ENCODE results near the gene TINAG. TPM values are rescaled to one million over a fixed set of nuclear protein-coding genes. Genes with fewer than 3 reads are reported as not detected.

TINAG gene
- total and polyA plus RNA-seq, 2 of the 13 experiments (the other 11 are each of a cell fraction or from before 2014, with no cell fraction given): 0.08 to 0.15 TPM

DNA sequence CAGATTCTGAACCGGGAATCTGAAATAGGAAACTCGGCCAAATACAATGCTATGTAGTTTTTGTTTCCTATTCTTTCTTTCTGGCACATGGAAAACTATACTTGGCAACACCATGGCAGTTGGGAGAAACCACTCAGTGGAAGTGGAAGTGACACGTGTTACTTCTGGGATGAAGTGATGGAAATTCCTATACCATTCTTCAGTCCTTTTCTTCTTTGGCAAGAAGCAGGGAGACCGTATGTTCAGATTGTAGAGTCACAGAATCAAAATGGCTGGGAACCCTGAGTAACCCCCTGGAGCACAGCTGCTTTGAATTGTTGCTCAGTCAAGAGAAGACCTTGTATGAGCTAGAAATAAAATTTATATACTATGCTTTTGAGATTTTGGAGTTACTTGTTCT lies 18.8 kb upstream of the TINAG start (continued):
- TF ChIP-seq, protein P1, sequence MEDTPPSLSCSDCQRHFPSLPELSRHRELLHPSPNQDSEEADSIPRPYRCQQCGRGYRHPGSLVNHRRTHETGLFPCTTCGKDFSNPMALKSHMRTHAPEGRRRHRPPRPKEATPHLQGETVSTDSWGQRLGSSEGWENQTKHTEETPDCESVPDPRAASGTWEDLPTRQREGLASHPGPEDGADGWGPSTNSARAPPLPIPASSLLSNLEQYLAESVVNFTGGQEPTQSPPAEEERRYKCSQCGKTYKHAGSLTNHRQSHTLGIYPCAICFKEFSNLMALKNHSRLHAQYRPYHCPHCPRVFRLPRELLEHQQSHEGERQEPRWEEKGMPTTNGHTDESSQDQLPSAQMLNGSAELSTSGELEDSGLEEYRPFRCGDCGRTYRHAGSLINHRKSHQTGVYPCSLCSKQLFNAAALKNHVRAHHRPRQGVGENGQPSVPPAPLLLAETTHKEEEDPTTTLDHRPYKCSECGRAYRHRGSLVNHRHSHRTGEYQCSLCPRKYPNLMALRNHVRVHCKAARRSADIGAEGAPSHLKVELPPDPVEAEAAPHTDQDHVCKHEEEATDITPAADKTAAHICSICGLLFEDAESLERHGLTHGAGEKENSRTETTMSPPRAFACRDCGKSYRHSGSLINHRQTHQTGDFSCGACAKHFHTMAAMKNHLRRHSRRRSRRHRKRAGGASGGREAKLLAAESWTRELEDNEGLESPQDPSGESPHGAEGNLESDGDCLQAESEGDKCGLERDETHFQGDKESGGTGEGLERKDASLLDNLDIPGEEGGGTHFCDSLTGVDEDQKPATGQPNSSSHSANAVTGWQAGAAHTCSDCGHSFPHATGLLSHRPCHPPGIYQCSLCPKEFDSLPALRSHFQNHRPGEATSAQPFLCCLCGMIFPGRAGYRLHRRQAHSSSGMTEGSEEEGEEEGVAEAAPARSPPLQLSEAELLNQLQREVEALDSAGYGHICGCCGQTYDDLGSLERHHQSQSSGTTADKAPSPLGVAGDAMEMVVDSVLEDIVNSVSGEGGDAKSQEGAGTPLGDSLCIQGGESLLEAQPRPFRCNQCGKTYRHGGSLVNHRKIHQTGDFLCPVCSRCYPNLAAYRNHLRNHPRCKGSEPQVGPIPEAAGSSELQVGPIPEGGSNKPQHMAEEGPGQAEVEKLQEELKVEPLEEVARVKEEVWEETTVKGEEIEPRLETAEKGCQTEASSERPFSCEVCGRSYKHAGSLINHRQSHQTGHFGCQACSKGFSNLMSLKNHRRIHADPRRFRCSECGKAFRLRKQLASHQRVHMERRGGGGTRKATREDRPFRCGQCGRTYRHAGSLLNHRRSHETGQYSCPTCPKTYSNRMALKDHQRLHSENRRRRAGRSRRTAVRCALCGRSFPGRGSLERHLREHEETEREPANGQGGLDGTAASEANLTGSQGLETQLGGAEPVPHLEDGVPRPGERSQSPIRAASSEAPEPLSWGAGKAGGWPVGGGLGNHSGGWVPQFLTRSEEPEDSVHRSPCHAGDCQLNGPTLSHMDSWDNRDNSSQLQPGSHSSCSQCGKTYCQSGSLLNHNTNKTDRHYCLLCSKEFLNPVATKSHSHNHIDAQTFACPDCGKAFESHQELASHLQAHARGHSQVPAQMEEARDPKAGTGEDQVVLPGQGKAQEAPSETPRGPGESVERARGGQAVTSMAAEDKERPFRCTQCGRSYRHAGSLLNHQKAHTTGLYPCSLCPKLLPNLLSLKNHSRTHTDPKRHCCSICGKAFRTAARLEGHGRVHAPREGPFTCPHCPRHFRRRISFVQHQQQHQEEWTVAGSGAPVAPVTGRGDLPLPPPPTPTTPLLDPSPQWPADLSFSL (CRISPR knock-in tag; IDR thresholded peaks at IDR 0.05): no peak

DNA sequence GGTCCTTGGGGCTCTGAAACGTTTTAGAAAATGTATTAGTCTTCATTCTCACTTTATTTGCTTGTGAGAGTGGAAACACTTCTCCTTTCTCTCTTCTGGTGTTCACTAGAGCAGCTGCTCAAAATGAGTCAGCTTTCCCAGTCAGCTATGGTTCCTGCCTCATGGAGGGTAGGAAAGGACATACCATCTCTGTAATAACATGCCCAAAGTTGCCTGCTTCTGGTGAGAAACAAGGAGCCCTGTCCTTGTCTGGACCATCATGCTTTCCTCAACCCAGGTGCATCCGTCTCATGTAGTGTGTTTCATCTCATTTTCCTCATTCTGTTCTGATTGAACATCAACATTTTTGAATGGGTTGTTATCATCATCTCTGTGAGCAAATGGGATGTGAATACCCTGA lies 17.1 kb upstream of the TINAG start:
- FAIRE-seq (no peak), DNase-seq (ENCODE audit: low spot score) (no peak), ATAC-seq (no peak)
- ChIA-PET CTCF (ENCODE audit: low intra/inter-chr PET ratio, low total read pairs) (no interaction called here), POLR2A (no interaction called here)
- H3K4me2 ChIP-seq (ENCODE audit: low read depth, low read length): no peak overlapping the region
- H3K9me3 ChIP-seq (ENCODE audit: low read length): no peaks in the 10 kb centered on the region
- H3K27me3 ChIP-seq (ENCODE audit: control insufficient read depth in 1 of 2, insufficient read depth in 2 of 2, low read length in 2 of 2): no peaks in the 10 kb centered on the region
- intact Hi-C loops (cut with micrococcal nuclease; ENCODE audit: unreplicated experiment) (no loop called here), in situ Hi-C loops (cut with HindIII; ENCODE audit: extremely low pct_ligation_motif_present, low pct_unique_long_range_greater_than_20kb) (no loop called here)
- H3K36me3 ChIP-seq (replicated peaks in 1 of 2; ENCODE audit: control insufficient read depth in 1 of 2, insufficient read depth in 2 of 2, low read length in 2 of 2): no peaks in the 10 kb centered on the region
- H4K20me1 ChIP-seq (ENCODE audit: insufficient read depth, low read length): no peaks in the 10 kb centered on the region
- BruUV-seq (replicated peaks): no TSS peak
- H3K79me2 ChIP-seq (ENCODE audit: insufficient read depth, low read length): no peaks in the 10 kb centered on the region
- H3K4me3 ChIP-seq (replicated peaks in 1 of 3; ENCODE audit: insufficient read depth in 1 of 3, low read depth in 2 of 3, low read length in 3 of 3): no peak overlapping the region
- H2AFZ ChIP-seq (ENCODE audit: low read length): no peak overlapping the region
- no peak overlapping the region for H3K27ac ChIP-seq (ENCODE audit: extremely low read length, insufficient read depth, low read length)
- H3K4me1 ChIP-seq (ENCODE audit: insufficient read depth, low read length): no peaks in the 10 kb centered on the region
- H3K9ac ChIP-seq (ENCODE audit: insufficient read depth, low read depth, low read length): no peak overlapping the region
- WGBS (ENCODE audit: low lambda C conversion rate): 9% methylated on average over 2 of the region's 2 CpGs
- TF ChIP-seq ZBTB38 (CRISPR knock-in tag; IDR thresholded peaks at IDR 0.05) (no peak), ZNF430 (CRISPR knock-in tag; IDR thresholded peaks at IDR 0.05) (no peak), NR2F6 (IDR thresholded peaks at IDR 0.05) (no peak), NR2F6 (CRISPR knock-in tag; IDR thresholded peaks at IDR 0.05) (no peak)
- TF ChIP-seq, protein P2, sequence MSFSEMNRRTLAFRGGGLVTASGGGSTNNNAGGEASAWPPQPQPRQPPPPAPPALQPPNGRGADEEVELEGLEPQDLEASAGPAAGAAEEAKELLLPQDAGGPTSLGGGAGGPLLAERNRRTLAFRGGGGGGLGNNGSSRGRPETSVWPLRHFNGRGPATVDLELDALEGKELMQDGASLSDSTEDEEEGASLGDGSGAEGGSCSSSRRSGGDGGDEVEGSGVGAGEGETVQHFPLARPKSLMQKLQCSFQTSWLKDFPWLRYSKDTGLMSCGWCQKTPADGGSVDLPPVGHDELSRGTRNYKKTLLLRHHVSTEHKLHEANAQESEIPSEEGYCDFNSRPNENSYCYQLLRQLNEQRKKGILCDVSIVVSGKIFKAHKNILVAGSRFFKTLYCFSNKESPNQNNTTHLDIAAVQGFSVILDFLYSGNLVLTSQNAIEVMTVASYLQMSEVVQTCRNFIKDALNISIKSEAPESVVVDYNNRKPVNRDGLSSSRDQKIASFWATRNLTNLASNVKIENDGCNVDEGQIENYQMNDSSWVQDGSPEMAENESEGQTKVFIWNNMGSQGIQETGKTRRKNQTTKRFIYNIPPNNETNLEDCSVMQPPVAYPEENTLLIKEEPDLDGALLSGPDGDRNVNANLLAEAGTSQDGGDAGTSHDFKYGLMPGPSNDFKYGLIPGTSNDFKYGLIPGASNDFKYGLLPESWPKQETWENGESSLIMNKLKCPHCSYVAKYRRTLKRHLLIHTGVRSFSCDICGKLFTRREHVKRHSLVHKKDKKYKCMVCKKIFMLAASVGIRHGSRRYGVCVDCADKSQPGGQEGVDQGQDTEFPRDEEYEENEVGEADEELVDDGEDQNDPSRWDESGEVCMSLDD (CRISPR knock-in tag; IDR thresholded peaks at IDR 0.05; ENCODE audit: borderline replicate concordance): no peak
- TF ChIP-seq, protein P3, sequence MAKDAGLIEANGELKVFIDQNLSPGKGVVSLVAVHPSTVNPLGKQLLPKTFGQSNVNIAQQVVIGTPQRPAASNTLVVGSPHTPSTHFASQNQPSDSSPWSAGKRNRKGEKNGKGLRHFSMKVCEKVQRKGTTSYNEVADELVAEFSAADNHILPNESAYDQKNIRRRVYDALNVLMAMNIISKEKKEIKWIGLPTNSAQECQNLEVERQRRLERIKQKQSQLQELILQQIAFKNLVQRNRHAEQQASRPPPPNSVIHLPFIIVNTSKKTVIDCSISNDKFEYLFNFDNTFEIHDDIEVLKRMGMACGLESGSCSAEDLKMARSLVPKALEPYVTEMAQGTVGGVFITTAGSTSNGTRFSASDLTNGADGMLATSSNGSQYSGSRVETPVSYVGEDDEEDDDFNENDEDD (CRISPR knock-in tag; IDR thresholded peaks at IDR 0.05; ENCODE audit: borderline replicate concordance): no peak
- TF ChIP-seq, protein P4, sequence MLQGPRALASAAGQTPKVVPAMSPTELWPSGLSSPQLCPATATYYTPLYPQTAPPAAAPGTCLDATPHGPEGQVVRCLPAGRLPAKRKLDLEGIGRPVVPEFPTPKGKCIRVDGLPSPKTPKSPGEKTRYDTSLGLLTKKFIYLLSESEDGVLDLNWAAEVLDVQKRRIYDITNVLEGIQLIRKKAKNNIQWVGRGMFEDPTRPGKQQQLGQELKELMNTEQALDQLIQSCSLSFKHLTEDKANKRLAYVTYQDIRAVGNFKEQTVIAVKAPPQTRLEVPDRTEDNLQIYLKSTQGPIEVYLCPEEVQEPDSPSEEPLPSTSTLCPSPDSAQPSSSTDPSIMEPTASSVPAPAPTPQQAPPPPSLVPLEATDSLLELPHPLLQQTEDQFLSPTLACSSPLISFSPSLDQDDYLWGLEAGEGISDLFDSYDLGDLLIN (CRISPR knock-in tag; IDR thresholded peaks at IDR 0.05; ENCODE audit: borderline replicate concordance): no peak
- TF ChIP-seq, protein P5, sequence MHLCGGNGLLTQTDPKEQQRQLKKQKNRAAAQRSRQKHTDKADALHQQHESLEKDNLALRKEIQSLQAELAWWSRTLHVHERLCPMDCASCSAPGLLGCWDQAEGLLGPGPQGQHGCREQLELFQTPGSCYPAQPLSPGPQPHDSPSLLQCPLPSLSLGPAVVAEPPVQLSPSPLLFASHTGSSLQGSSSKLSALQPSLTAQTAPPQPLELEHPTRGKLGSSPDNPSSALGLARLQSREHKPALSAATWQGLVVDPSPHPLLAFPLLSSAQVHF (CRISPR knock-in tag; IDR thresholded peaks at IDR 0.05): no peak
